NCI-H2227 (cell line): ENCODE data around the gene TRIM50.
"Not testable (repeated sequence)": the region's sequence is repeated elsewhere in the genome, so short reads cannot be mapped to it uniquely, and the experiment has no call there.

Source experiments
- DNase-seq: peaks from one replicate; lab custom pipeline; 2025; ENCODE audit not compliant: unreplicated experiment; lab: John Stamatoyannopoulos, UW

Gene TRIM50

GRCh38 chr7:73327922-73328321, at the start of gene TRIM50, which contains the start of gene FKBP6:
Gene TRIM50, minus strand, starts transcription at chr7:73328082. Its CDS starts 3,295 bp downstream, at chr7:73324787.
Gene FKBP6, plus strand, starts transcription at chr7:73328161. Its CDS starts 268 bp downstream, at chr7:73328429.
- DNase-seq, result not testable (repeated sequence)

DNA sequence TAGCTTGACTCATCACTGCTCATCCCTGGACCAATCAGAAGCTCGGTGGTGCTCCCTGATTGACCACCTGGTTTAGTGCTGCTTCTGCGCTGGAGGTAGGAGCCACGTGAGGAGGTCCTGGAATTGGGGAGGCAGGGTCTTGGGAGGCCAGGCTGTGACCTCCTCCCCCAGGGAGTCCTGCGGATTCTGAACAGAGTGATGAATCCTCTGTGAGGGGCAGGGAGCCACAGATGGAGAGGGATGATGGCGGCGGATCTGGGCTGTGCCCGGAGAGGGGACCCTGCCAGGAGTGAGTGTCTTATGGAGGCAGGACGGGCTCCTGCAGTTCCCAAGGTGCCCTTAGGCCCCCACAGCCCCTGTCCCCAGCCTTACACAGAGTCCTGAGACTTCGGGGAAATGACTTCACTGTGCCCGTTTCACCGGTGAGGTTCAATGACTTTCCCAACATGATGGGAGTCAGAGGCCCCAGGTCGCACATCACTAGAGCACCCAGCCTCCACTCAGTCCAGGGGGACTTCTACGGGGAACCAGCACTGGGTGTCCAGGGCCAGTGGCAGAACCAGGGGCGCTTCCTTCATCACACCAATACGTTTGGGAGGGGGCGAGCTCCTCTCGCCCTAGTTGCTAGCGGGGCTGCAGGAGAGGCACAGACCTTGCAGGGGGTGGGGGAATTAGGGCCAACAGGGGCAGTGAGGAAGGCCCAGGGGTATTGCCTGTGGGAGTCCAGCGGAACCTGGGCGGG, 49.0 kb upstream of the TRIM50 start:
- no peak for DNase-seq

DNA sequence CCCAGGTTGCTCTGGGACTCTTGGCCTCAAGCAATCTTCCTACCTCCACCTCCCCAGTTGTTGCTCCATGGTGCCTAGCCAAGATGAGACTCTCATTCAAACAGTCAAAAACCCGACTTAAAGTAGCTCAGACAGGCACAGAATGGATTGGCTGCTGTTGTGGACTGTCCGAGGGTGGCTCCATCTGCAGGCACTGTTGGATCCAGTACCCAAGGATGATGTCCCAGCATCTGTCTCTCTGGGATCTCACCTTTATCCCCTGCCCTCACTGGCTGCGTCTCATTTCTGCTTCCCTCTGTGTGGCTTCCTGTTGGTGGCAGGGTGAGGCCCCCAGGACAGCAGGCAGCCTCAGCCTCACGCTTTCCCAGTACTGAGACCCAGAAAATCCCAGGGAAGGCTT, 48.4 kb upstream of the TRIM50 start:
- not testable (repeated sequence) for DNase-seq

DNA sequence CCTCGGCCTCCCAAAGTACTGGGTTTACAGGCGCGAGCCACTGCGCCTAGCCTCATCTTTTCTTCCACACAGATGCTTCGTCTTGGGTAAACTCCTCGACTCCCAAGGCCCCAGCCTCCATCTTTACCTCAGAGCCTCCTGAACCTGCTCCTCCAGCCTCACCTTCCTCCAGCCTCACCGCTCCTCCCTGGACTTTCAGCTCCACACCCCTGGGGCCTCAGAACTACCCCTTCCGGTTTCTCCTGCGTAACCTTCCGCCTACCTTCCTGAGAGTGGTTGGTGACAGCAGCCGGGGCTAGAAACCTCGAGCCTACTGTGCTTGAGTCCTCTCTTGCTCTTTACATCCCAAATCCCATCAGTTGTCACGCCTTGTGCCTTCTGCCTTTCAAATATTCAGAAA, 45.9 kb upstream of the TRIM50 start:
- no peak for DNase-seq

GRCh38 chr7:73369622-73370021, 41.7 kb upstream of the TRIM50 start:
- no peak for DNase-seq

DNA sequence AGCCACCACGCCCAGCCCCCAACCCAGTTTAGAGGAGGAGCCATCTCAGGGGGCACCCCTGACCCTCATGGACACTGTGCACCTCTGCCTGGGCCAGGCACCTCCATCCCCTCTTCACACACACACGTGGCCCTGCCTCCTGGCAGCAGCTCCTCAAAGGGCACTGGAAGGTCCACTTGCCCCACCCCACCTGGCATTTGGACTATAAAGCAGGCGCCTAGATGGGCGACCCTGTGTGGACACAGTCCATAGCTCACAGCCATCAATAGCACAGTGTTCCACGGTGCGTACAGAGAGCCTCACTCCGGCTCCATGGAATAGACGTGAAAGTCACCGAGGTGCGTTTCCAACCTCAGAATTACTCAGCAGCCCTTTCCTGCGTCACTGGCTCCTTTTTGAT, 41.1 kb upstream of the TRIM50 start:
- DNase-seq, result no peak

- no peak for DNase-seq
Measured at GRCh38 chr7:73366990-73367389, 39.1 kb upstream of the TRIM50 start.

DNA sequence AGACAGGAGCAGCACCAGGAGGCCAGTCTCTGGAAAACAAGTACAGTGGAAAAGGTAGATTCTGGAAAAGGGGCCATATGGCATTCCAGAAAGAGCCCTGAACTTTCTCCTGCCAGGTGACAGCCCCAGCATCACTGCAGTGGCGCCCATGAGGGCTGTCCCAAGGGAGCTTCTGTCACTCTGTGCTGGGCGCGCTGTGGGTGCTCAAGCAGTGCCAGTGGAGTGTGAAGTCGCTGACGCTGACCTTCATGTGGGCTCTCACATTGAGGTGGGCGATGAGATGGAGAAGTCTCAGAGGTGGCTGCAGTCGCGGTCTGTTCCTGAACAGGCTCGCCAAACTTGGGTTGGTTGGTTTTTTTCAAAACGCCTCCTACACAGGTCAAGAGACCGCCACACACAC, 38.2 kb upstream of the TRIM50 start:
- no peak for DNase-seq

GRCh38 chr7:73364006-73364728, 36.3 kb upstream of the TRIM50 start:
- DNase-seq, result no peak

- DNase-seq, result no peak
Measured at GRCh38 chr7:73363225-73364005, 35.5 kb upstream of the TRIM50 start.

GRCh38 chr7:73360590-73360989, 32.7 kb upstream of the TRIM50 start:
- DNase-seq, result not testable (repeated sequence)

GRCh38 chr7:73359746-73360375, 32.0 kb upstream of the TRIM50 start:
- DNase-seq, result no peak

- no peak for DNase-seq
Measured at GRCh38 chr7:73359306-73359705, 31.4 kb upstream of the TRIM50 start.

GRCh38 chr7:73358590-73359275, 30.9 kb upstream of the TRIM50 start:
- DNase-seq, result no peak

DNA sequence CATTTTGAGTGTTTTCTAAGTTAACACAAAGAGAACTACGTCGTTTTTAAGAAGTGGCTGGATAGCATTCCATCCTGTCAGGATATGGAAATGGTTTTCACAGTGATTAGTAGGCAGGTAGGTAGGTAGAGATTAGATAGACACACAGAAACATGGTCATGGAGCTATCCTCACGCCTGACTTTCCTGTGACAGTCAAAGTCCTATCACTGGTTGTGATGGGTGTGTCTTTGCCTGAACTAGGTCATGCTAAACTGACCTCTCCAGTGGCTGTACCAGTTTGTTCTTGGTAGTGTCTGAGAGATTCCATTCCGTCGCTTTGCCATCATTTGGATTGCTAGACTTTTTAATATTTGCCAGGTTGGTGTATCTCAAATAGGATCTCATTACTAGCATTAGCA, 28.3 kb upstream of the TRIM50 start:
- no peak for DNase-seq

GRCh38 chr7:73354821-73355220, 26.9 kb upstream of the TRIM50 start:
- no peak for DNase-seq

- DNase-seq, result no peak
Measured at GRCh38 chr7:73354196-73354595, 26.3 kb upstream of the TRIM50 start.

GRCh38 chr7:73353243-73353642, 25.4 kb upstream of the TRIM50 start:
- no peak for DNase-seq

DNA sequence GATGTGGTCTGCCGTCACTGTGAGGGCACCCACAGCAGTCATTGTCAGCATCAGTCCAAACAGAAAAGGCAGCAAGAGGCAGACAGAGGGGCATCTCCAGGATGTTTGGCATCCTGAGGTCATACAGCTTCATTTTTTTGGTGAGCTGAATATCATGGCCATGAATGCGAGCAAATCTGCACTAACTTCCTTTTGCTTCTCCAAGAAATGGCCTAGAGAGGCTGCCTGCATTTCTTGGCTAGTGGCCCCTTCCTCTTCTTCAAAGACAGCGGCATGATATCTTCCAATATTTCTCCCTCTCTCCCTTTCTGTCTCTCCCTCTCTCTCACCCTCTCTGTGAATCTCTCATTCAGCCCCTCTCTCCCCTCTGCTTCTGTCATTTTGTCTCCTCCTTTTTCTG, 24.9 kb upstream of the TRIM50 start:
- no peak for DNase-seq

DNA sequence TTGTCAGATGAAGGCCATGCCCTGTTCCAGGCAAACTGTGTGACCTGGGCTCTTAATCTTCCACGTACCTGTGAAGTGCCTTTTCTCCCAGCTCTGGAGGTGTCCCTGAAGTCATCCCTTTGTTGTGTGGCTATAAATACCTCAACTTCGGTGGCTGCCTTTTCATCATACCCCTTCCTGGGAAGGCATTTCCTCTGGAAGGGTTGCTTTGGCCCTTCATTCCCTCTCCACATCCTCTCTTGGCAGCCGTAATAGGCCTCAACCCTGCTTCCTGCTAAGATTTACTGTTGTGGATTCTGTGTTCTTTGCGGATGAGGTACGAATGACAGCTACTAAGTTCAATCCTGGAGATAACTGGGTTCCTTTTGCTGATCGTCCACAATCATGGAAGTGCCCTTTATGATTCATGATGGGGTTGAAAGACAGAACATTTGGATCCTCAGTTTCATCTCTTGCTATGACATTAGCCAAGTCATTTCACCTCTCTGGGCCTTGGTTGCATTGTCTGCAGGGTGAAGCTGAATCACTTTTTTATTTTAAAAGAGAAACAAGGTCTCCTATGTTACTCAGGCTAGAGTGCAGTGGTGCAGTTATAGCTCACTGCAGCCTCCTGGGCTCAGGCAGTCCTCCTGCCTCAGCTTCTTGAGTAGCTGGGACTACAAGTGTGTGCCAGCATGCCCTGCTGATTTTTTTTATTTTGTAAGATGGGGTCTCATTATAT, 23.7 kb upstream of the TRIM50 start:
- no peak for DNase-seq
